ENCODE data around the gene TMEM39B. TPM values are rescaled to one million over a fixed set of nuclear protein-coding genes. Genes with fewer than 3 reads are reported as not detected.
"Not testable (repeated sequence)": the region's sequence is repeated elsewhere in the genome, so short reads cannot be mapped to it uniquely, and the experiment has no call there.

Gene TMEM39B
- total RNA-seq, 1 donor from 2014 or later, result 23.1 TPM

GRCh38 chr1:32074841-32075240, 2.1 kb downstream of the TMEM39B start:
- Mint-ChIP-seq H3K27ac (no peak overlapping the region), H3K36me3 (ENCODE audit: low read depth) (peaks cover 48% of the 10 kb centered on the region), H3K9me3 (no peaks in the 10 kb centered on the region), H3K4me1 (peaks cover 35% of the 10 kb centered on the region), H3K4me3 (no peak overlapping the region), H3K27me3 (no peaks in the 10 kb centered on the region)
- DNase-seq, result no peak
- ATAC-seq (ENCODE audit: low read depth), result no peak
- intact Hi-C loops (cut with micrococcal nuclease), result loop anchor here (5.0 kb wide), 2 partner anchors 138 to 147 kb away; partner anchors contain the start of genes EIF3I, PTP4A2 and TMEM234
- POLR2A ChIA-PET, result interaction anchor here (4.3 kb wide), 1 partner anchor 33 kb away, joined by 72 read pairs; the partner anchor contains the start of gene KPNA6
- CTCF ChIA-PET, result no interaction called here
- TF ChIP-seq CTCF (IDR thresholded peaks at IDR 0.05), result no peak

- H3K27me3 Mint-ChIP-seq, result no peaks in the 10 kb centered on the region
- no peak overlapping the region for H3K4me3 Mint-ChIP-seq
- H3K36me3 Mint-ChIP-seq (ENCODE audit: low read depth), result peaks cover 60% of the 10 kb centered on the region
- intact Hi-C loops (cut with micrococcal nuclease), result no loop called here
- CTCF ChIA-PET, result no interaction called here
- ATAC-seq (ENCODE audit: low read depth) (no peak), DNase-seq (no peak)
- peaks cover 34% of the 10 kb centered on the region for H3K4me1 Mint-ChIP-seq
- no peak for TF ChIP-seq CTCF (IDR thresholded peaks at IDR 0.05)
- H3K27ac Mint-ChIP-seq, result no peak overlapping the region
- H3K9me3 Mint-ChIP-seq, result no peaks in the 10 kb centered on the region
- POLR2A ChIA-PET, result no interaction called here
Observed at GRCh38 chr1:32077451-32077850, 4.7 kb downstream of the TMEM39B start.

- no peak for TF ChIP-seq CTCF (IDR thresholded peaks at IDR 0.05)
- ATAC-seq (ENCODE audit: low read depth) (no peak), DNase-seq (no peak)
- no peaks in the 10 kb centered on the region for H3K9me3 Mint-ChIP-seq
- POLR2A ChIA-PET, result interaction anchor here (0.5 to 1.8 kb wide), 5 partner anchors 9 to 439 kb away, joined by 3 to 14 read pairs (median 4); partner anchors contain the start of genes KPNA6 and TMEM39B
- peaks cover 18% of the 10 kb centered on the region for H3K4me1 Mint-ChIP-seq
- H3K36me3 Mint-ChIP-seq (ENCODE audit: low read depth), result peaks cover 55% of the 10 kb centered on the region
- H3K4me3 Mint-ChIP-seq, result peak overlapping the region; percentile 26
- H3K27ac Mint-ChIP-seq, result peak overlapping the region; percentile 77
- intact Hi-C loops (cut with micrococcal nuclease), result no loop called here
- CTCF ChIA-PET, result interaction anchor here (1.1 to 1.2 kb wide), 2 partner anchors 9 to 26 kb away, joined by 4 to 6 read pairs; partner anchors contain the start of genes KPNA6 and TMEM39B
- H3K27me3 Mint-ChIP-seq, result no peaks in the 10 kb centered on the region
Observed at GRCh38 chr1:32082022-32082421, 9.3 kb downstream of the TMEM39B start.

GRCh38 chr1:32086381-32086780, 13.6 kb downstream of the TMEM39B start:
- H3K9me3 Mint-ChIP-seq; DNase-seq; intact Hi-C loops (cut with micrococcal nuclease); H3K27ac Mint-ChIP-seq; H3K27me3 Mint-ChIP-seq; POLR2A ChIA-PET; ATAC-seq (ENCODE audit: low read depth); CTCF ChIA-PET; H3K4me3 Mint-ChIP-seq: not testable (repeated sequence)
- Mint-ChIP-seq H3K4me1 (peaks cover 12% of the 10 kb centered on the region), H3K36me3 (ENCODE audit: low read depth) (peaks cover 43% of the 10 kb centered on the region)

GRCh38 chr1:32091176-32091575, 18.4 kb downstream of the TMEM39B start:
- ATAC-seq (ENCODE audit: low read depth) (no peak), DNase-seq (no peak)
- Mint-ChIP-seq H3K27ac (no peak overlapping the region), H3K36me3 (ENCODE audit: low read depth) (peaks cover 53% of the 10 kb centered on the region), H3K9me3 (no peaks in the 10 kb centered on the region), H3K27me3 (no peaks in the 10 kb centered on the region), H3K4me3 (no peak overlapping the region), H3K4me1 (no peaks in the 10 kb centered on the region)
- TF ChIP-seq CTCF (IDR thresholded peaks at IDR 0.05), result no peak
- POLR2A ChIA-PET, result no interaction called here
- CTCF ChIA-PET, result no interaction called here
- intact Hi-C loops (cut with micrococcal nuclease), result no loop called here

- peaks cover 51% of the 10 kb centered on the region for H3K36me3 Mint-ChIP-seq (ENCODE audit: low read depth)
- intact Hi-C loops (cut with micrococcal nuclease), result no loop called here
- ChIA-PET POLR2A (no interaction called here), CTCF (no interaction called here)
- ATAC-seq (ENCODE audit: low read depth) (no peak), DNase-seq (no peak)
- TF ChIP-seq CTCF (IDR thresholded peaks at IDR 0.05), result no peak
- no peaks in the 10 kb centered on the region for H3K9me3 Mint-ChIP-seq
- H3K27ac Mint-ChIP-seq, result no peak overlapping the region
- no peaks in the 10 kb centered on the region for H3K27me3 Mint-ChIP-seq
- H3K4me3 Mint-ChIP-seq, result no peak overlapping the region
- no peaks in the 10 kb centered on the region for H3K4me1 Mint-ChIP-seq
Observed at GRCh38 chr1:32091591-32091990, 18.9 kb downstream of the TMEM39B start.
